ENCODE measurements around the gene HOXA10. TPM values are rescaled to one million over a fixed set of nuclear protein-coding genes. Genes with fewer than 3 reads are reported as not detected.

HOXA10 gene
- total and polyA plus RNA-seq, 2 experiments from 2014 or later, result not detected

DNA sequence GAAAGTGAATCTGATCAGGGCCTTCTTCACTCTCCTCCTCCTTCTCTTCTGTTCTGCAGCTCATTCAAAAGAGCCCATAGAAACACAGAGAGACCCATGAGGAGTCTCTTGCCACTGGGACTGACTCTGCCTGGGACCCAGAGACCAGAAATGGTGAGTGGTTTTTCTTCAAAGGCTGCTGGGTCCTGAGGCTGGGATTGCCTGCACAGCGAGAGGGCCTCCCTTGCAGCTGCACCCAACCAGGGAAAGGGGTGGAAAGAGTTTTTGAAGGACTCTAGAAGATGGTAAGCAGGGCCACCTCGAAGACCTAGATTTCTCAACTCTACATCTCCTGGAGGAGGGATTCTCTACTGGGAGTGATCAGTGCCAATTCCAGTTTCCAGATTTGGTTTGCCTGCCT is 41.2 kb upstream of the HOXA10 start:
- TF ChIP-seq CTCF (IDR thresholded peaks at IDR 0.05; ENCODE audit: low read depth, low read length), result no peak
- Histone ChIP-seq H3K27me3 (peaks cover 100% of the 10 kb centered on the region), H3K4me1 (ENCODE audit: low read depth) (peaks cover 4% of the 10 kb centered on the region), H3K9me3 (ENCODE audit: low read depth) (no peaks in the 10 kb centered on the region), H3K36me3 (no peaks in the 10 kb centered on the region), H3K4me3 (no peak overlapping the region), H3K27ac (no peak overlapping the region)
- no peak for DNase-seq (ENCODE audit: low read depth in 1 of 2, low spot score in 1 of 2)

GRCh38 chr7:27214239-27214950 is 40.3 kb upstream of the HOXA10 start:
- no peaks in the 10 kb centered on the region for H3K9me3 ChIP-seq (ENCODE audit: low read depth)
- TF ChIP-seq CTCF (IDR thresholded peaks at IDR 0.05; ENCODE audit: low read depth, low read length), result no peak
- DNase-seq (ENCODE audit: low read depth in 1 of 2, low spot score in 1 of 2), result no peak

DNA sequence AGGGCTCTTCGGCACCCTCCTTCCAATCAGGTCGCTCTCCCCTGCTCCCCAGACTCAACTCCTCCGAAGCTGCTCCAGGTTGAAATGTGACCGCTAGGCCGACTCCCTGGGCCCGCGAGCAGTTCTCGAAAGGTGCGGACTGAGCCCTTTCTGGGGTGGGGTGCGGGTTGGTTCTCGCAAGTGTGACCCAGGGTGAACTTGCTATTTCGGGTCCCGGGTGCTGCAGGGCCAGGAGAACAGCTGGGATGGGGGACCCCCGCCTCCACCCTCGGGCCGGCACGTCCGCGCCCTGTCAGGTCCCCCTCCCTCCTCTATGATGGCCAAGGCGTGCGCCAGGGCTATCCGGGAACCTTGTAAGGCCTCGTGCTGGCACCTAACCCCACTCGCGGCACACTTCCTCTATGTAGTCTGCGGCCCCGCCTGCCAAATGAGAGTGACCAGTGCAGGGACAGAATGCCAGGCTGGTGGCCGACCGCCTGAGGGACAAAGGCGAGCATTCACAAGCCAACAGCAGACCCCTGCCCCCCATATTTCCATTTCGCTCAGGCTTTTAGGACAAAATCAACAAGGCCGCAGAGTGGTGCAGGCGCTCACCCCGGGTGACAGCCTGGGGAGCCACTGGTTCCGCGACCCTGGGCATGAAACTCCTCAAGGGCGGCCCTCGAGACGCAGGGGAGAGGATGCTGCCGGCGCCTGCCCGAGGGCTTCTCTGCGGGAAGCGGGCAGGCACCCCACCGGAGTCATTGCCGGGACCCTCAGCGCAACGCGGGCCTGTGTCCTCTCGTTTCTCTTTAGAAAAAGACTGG is 39.5 kb upstream of the HOXA10 start:
- Histone ChIP-seq H3K36me3 (no peaks in the 10 kb centered on the region), H3K4me3 (no peak overlapping the region), H3K4me1 (ENCODE audit: low read depth) (peaks cover 4% of the 10 kb centered on the region), H3K27me3 (peaks cover 100% of the 10 kb centered on the region), H3K27ac (no peak overlapping the region), H3K9me3 (ENCODE audit: low read depth) (no peaks in the 10 kb centered on the region)
- DNase-seq (ENCODE audit: low read depth in 1 of 2, low spot score in 1 of 2), result no peak
- no peak for TF ChIP-seq CTCF (IDR thresholded peaks at IDR 0.05; ENCODE audit: low read depth, low read length)

More at GRCh38 chr7:27214239-27214950, 40.3 kb upstream of the HOXA10 start:
- H3K27ac ChIP-seq, result no peak overlapping the region
- H3K27me3 ChIP-seq, result peaks cover 100% of the 10 kb centered on the region
- no peak overlapping the region for H3K4me3 ChIP-seq
- H3K36me3 ChIP-seq, result no peaks in the 10 kb centered on the region
- H3K4me1 ChIP-seq (ENCODE audit: low read depth), result peaks cover 4% of the 10 kb centered on the region

DNA sequence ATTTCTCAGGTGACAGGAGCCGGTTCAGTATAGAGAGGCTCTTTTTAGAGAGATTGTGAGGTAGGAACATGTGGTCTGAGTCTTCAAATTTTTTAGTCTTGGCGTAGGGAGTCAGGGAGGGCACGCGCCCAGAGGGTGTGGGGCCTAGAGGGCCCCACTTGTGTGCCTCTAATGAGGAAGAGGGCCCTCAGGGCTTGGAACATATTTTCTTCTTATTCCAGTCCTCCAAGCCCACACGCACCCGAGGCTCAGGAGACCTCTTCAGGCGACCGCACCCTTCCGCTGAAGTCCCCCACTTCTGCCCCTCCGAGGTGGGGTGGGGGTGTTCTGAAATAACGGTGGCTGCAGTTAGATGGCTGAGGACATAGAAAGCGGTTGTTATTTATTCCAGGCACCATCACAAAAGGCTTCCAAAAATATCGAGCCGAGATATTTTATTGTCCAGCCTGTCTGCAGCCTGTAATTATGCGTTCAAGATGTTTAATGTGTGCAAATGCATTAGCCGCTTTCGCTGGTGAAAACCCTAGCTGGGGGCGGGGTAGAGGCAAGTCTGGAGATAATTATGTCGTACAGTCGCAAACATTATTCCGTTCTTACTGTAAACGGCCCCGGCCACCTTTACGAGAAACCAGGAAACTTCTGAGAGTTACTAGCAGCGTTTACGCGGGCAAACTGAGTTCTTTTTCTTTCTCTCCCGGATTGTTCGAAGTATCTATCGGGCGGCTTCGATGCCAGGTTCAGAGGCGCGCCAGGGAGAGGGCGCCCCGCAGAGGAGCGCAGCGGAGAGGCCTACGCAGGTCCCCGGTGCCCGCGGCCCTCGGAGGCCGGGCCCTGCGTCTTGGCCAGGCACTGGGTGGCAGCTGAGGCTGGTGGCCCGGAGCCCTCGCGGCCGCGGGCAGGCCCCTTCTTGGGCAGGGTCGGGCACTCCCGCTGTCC is 38.6 kb upstream of the HOXA10 start:
- no peak for DNase-seq (ENCODE audit: low read depth in 1 of 2, low spot score in 1 of 2)
- no peak overlapping the region for H3K4me3 ChIP-seq
- peaks cover 100% of the 10 kb centered on the region for H3K27me3 ChIP-seq
- peaks cover 4% of the 10 kb centered on the region for H3K4me1 ChIP-seq (ENCODE audit: low read depth)
- H3K27ac ChIP-seq, result no peak overlapping the region
- no peak for TF ChIP-seq CTCF (IDR thresholded peaks at IDR 0.05; ENCODE audit: low read depth, low read length)
- H3K9me3 ChIP-seq (ENCODE audit: low read depth), result no peaks in the 10 kb centered on the region
- H3K36me3 ChIP-seq, result no peaks in the 10 kb centered on the region

GRCh38 chr7:27211764-27212204 is 37.7 kb upstream of the HOXA10 start:
- Histone ChIP-seq H3K4me3 (no peak overlapping the region), H3K9me3 (ENCODE audit: low read depth) (no peaks in the 10 kb centered on the region), H3K27me3 (peaks cover 100% of the 10 kb centered on the region), H3K27ac (no peak overlapping the region), H3K36me3 (no peaks in the 10 kb centered on the region), H3K4me1 (ENCODE audit: low read depth) (peaks cover 4% of the 10 kb centered on the region)
- no peak for TF ChIP-seq CTCF (IDR thresholded peaks at IDR 0.05; ENCODE audit: low read depth, low read length)
- no peak for DNase-seq (ENCODE audit: low read depth in 1 of 2, low spot score in 1 of 2)
